COLO829 (cell line): Measurements from ENCODE around the gene MYOD1.

Experiments
- DNase-seq: peaks from one replicate; pipeline ENCODE4 v3.0.0; 2012; ENCODE audit warnings: low spot score

MYOD1 gene

DNA sequence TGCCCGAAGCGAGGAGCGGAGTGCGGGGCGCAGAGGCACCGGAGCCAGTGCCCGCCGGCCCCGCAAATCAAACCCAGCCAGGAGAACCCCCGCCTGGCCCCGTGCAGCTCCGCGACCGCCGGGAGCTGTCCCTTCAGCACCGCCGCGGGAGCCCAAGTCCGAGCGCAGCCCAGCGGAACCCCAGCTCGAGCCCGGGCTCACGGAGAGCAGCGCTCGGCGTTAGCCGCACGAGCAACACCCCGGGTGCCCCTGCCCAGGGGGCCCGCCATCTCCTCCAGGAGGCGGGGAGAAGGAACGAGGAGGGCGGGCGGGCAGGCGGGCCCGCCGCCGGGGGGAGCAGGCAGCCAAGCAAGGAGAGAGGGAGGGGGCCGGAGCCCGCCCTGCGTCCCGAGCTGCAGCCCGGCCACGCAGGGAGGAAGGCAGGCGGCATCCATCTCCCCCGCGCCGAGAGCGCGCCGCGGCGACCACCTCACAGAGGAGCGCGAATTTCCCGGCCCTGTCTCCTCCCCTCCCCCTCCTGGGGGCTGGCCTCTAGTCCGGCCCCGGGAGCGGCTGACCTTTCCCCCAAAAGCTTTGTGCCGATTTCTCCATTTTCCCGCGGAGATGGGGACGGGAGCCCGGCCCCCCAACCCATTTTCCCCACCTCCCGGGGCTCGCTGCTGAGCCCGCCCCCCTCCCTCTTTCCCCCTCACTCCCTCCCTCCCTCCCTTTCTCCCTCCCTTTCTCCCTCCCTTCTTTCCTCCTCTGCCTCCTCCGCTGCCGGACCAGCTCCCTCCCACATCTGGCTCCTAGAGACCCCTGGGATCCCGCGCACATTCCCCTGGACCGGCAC is 15.8 kb downstream of the MYOD1 start:
- DNase-seq, result peak; percentile 45

- no peak for DNase-seq
These were observed 16.6 kb downstream of the MYOD1 start for GRCh38 chr11:17735818-17736578.

DNA sequence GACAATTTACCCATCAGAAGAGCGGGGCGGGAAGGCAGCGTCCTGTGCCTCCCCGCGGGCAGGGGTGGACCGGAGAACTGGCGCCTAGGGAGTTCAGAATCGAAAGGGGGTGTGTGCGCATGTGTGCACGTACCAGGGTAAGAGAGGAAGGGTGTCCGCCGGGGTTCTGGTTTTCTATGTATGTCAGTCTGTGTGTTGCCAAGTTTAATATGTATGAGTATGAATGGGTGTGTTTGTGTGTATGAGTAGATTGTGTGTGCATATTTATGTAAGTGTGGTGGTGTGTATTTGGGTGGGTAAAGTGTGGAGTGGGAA is 17.2 kb downstream of the MYOD1 start:
- DNase-seq, result no peak

DNA sequence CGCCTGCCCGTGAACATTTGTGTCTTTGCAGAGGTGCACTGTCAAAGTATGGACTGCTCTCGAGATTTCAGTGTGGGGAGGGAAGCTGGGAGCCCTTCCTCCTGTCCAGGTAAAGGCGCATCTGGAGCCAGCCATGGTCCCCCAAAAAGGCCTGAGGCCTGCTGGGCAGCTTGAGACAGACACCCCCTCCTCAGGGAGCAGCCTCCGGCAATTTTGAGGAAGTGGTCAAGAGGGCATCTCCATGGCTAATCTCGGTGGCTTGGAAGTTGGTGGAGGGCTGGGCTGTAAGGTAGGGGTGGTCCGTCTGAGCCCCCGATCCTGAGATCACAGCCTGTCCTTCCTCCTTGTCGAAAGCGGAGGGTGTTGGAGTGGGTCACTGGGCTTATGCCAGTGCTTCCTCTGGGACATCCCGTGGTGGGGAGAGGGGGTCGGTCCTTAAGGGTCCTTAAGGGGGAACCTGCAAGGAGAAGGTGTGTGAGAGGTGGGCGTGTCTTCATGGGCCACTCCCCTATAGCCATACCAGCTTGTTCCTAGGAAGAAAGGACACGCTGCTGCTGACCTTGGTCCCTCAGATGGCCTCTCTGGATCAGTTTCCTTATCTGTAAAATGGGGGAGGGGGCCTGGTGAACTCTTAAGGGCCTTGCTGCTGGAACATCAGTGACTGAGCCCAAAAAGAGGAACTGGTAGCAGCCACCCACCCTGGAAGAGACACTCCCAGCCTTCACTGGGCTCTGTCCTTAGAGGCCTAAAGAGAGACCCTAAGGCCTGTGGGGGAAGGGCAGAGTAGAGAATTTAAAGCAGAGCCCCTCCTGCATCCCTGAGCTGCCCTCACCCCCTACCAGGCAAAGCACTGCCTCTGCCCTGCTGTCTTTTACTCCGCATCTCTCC is 17.8 kb downstream of the MYOD1 start:
- DNase-seq, result no peak

- no peak for DNase-seq
These were observed 19.0 kb downstream of the MYOD1 start for GRCh38 chr11:17738151-17738973.

DNA sequence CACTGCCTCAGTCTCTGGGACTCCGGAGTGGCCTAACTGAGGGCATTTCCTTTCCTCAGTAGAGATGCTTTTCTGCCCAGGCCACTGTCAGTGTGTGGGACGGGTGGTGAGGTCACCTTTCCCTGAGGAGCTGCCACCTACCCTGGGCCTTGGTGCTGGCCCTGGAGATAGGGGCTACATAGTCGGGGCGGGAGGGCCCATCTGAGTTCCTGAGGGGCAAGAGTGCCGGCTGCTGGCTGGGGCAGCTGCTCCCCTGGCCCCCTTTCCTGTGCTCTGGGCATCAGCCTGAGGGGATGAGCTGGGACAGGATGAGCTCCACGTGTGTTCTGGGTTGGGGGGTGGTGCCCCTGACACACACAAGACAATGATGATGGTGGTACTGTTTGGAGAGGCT is 20.6 kb downstream of the MYOD1 start:
- DNase-seq, result no peak

DNA sequence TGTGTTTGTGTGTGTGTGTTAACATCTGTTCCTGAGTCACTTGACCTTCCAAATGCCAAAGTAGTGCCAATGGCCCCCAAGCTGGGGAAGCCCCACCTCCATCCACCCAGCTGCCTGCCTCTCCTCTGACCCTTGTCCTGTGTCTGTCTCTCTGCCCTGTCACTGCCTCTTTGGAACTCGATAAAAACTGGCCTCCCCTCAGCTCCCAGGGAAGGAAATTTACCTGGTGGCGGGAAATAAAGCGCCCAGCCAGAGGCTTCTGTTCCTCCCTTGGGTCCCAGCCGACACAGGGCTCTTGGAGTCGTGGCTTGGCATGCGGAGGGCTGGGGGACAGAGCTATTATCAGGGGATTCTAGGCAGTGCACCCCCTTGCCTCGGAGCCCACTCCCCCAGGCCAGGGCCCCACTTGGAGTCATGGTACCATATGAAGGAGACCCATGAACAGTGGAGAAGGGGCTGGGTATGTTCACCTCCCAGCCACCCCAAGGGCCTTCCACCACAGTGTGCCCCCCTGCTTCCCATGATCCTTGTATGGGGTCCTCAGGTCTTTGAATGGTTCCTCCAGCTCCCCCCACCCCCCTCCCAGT is 21.4 kb downstream of the MYOD1 start:
- DNase-seq, result no peak

- no peak for DNase-seq
These were observed 22.1 kb downstream of the MYOD1 start for GRCh38 chr11:17741487-17741886.

GRCh38 chr11:17742019-17742418 is 22.6 kb downstream of the MYOD1 start:
- no peak for DNase-seq

DNA sequence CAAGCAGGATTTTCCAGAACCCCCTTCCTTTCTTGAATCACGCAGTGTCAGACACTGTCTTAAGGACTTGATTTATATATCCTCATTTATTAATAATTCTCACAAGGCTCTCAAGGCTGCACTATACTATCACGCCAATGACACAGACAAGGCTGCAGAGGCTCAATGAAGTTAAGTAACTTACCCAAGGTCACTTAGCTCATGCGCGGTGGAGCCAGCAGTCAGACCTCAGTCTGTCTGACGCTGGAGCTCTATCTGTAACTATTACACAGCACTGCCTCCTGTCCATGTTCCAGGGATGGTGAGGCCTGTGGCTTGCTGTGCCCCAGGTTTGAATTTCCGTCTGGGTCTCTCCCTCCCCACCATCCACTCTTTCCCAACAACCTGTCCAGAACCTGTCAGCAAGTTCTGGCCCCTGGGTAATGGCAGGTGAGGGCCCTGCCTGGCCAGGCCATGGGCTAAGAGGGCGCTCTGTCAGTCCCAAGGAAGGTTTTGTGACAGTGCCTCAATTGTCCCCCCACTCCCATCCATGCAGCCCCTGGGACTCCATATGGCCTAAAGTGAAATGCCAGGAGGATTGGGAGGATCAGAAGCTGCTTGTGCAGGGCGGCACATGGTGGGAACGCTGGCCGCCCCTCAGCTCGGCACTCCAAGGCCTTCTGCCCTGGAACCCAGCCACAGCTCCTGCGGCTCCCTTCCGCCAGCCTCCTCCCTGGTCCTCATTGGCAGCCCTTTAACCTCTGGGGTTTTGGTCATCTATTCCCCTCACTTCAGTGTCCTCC is 23.8 kb downstream of the MYOD1 start:
- no peak for DNase-seq

- DNase-seq, result no peak
These were observed 24.4 kb downstream of the MYOD1 start for GRCh38 chr11:17743808-17744119.

- no peak for DNase-seq
These were observed 25.0 kb downstream of the MYOD1 start for GRCh38 chr11:17744151-17744940.

- DNase-seq, result no peak
These were observed 25.8 kb downstream of the MYOD1 start for GRCh38 chr11:17745023-17745772.

GRCh38 chr11:17746096-17746495 is 26.7 kb downstream of the MYOD1 start:
- no peak for DNase-seq

- no peak for DNase-seq
These were observed 28.0 kb downstream of the MYOD1 start for GRCh38 chr11:17747131-17747955.

DNA sequence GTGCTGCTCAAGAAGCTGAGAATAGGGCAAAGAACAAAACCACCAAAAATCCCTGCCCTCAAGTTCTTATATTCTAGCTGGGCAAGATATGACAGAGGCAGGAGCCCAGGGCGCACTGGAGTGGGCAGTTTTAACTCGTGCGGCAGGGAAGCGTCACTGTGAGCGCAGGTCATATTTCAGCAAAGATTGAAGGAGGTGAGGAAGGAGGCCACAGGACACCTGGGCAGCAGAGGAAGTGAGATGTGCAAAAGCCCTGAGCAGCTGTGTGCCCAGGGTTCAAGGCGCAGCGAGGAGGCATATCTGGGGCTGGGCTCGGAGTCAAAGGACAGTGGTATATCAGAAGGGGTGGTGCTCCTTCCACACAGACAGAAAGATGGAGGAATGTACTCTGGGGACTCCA is 28.7 kb downstream of the MYOD1 start:
- DNase-seq, result no peak

GRCh38 chr11:17748761-17749721 is 29.7 kb downstream of the MYOD1 start:
- DNase-seq, result no peak
